Measurements from ENCODE around the gene ERBB3.

The ERBB3 gene

DNA sequence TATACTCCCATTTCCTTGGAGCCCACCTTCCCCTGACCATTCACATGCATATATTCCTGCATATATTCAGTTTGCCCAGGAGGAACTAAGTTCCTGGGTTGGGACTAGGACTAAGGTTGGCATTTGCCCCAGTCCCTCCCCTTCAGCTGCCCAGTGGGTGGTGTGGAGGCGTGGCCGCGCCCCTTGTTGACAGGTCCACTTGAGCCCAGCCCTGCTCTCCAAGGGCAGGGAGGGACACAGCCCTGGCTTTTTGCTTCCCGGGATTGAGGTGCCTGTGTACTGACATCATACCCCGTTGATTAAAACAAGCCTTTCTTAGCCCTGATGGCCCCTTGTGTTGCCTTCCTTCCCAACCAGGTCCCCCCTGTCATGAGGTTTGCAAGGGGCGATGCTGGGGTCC lies 7.3 kb downstream of the ERBB3 start:
- no peak overlapping the region for H3K9ac ChIP-seq (ENCODE audit: insufficient read length, low read depth)
- peaks cover 3% of the 10 kb centered on the region for H3K4me1 ChIP-seq (ENCODE audit: insufficient read depth, insufficient read length)
- H3K36me3 ChIP-seq (ENCODE audit: insufficient read depth, insufficient read length, low read length): peaks cover 24% of the 10 kb centered on the region
- no peaks in the 10 kb centered on the region for H3K27me3 ChIP-seq (ENCODE audit: insufficient read depth, insufficient read length)
- TF ChIP-seq YY1 (IDR thresholded peaks at IDR 0.05; ENCODE audit: insufficient read depth, insufficient read length): no peak
- no peak for TF ChIP-seq SUZ12 (IDR thresholded peaks at IDR 0.05; ENCODE audit: extremely low read depth, insufficient read depth, insufficient read length)
- no peak for TF ChIP-seq ZNF274 (IDR thresholded peaks at IDR 0.05; ENCODE audit: low read depth, low read length)
- no peak overlapping the region for H3K4me3 ChIP-seq (ENCODE audit: insufficient read length, low read depth)
- no peak for DNase-seq (ENCODE audit: low read depth, low spot score)
- no peaks in the 10 kb centered on the region for H3K9me3 ChIP-seq (ENCODE audit: insufficient read depth, low read length)

DNA sequence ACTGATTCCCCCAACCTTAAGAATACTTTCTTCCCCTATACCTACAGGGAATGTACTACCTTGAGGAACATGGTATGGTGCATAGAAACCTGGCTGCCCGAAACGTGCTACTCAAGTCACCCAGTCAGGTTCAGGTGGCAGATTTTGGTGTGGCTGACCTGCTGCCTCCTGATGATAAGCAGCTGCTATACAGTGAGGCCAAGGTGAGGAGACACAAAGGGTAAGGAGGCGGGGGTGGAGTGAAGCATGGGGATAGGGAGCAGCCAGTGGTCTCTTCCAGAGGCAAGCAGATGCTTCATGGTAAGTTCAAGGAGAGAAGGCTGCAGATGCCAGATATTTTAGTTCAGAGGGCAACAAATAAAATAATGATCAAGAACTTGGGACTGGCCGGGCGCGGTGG lies 17.8 kb downstream of the ERBB3 start:
- Histone ChIP-seq H3K27me3 (ENCODE audit: insufficient read depth, insufficient read length) (no peaks in the 10 kb centered on the region), H3K9ac (ENCODE audit: insufficient read length, low read depth) (no peak overlapping the region), H3K9me3 (ENCODE audit: insufficient read depth, low read length) (0 out of 2 replicates have a peak, but pooled peaks cover under 1% of the 10 kb centered on the region), H3K4me3 (ENCODE audit: insufficient read length, low read depth) (no peak overlapping the region), H3K36me3 (ENCODE audit: insufficient read depth, insufficient read length, low read length) (peaks cover 52% of the 10 kb centered on the region), H3K4me1 (ENCODE audit: insufficient read depth, insufficient read length) (no peaks in the 10 kb centered on the region)
- TF ChIP-seq YY1 (IDR thresholded peaks at IDR 0.05; ENCODE audit: insufficient read depth, insufficient read length) (no peak), SUZ12 (IDR thresholded peaks at IDR 0.05; ENCODE audit: extremely low read depth, insufficient read depth, insufficient read length) (no peak), ZNF274 (IDR thresholded peaks at IDR 0.05; ENCODE audit: low read depth, low read length) (no peak)
- no peak for DNase-seq (ENCODE audit: low read depth, low spot score)

DNA sequence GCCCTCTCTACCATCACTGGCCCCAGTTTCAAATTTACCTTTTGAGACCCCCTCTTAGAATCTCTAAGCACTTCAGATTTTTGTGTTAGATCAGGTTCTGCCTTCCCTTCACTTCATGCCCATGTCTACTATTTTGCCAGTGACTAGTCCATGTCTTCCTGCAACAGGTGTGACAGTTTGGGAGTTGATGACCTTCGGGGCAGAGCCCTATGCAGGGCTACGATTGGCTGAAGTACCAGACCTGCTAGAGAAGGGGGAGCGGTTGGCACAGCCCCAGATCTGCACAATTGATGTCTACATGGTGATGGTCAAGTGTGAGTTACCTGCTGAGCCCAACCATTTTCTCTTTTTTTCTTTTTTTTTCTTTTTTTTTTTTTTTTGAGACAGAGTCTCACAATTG lies 18.6 kb downstream of the ERBB3 start:
- Histone ChIP-seq H3K27me3 (ENCODE audit: insufficient read depth, insufficient read length) (no peaks in the 10 kb centered on the region), H3K36me3 (ENCODE audit: insufficient read depth, insufficient read length, low read length) (peaks cover 48% of the 10 kb centered on the region), H3K4me1 (ENCODE audit: insufficient read depth, insufficient read length) (no peaks in the 10 kb centered on the region), H3K9ac (ENCODE audit: insufficient read length, low read depth) (no peak overlapping the region), H3K4me3 (ENCODE audit: insufficient read length, low read depth) (no peak overlapping the region), H3K9me3 (ENCODE audit: insufficient read depth, low read length) (no peaks in the 10 kb centered on the region)
- TF ChIP-seq SUZ12 (IDR thresholded peaks at IDR 0.05; ENCODE audit: extremely low read depth, insufficient read depth, insufficient read length): no peak
- no peak for TF ChIP-seq ZNF274 (IDR thresholded peaks at IDR 0.05; ENCODE audit: low read depth, low read length)
- TF ChIP-seq YY1 (IDR thresholded peaks at IDR 0.05; ENCODE audit: insufficient read depth, insufficient read length): no peak
- no peak for DNase-seq (ENCODE audit: low read depth, low spot score)

DNA sequence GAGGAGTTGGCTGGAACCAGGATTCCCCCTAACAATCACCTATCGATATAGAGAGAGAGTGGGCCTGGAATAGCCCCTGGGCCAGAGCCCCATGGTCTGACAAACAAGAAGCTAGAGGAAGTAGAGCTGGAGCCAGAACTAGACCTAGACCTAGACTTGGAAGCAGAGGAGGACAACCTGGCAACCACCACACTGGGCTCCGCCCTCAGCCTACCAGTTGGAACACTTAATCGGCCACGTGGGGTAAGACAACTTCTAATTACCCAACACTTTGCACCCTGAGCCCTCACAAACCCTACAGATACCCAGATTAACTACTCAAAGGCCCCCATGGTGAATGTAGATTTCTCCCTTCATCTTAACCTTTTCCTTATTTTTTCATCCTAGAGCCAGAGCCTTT lies 19.8 kb downstream of the ERBB3 start:
- Histone ChIP-seq H3K4me3 (ENCODE audit: insufficient read length, low read depth) (no peak overlapping the region), H3K9me3 (ENCODE audit: insufficient read depth, low read length) (no peaks in the 10 kb centered on the region), H3K27me3 (ENCODE audit: insufficient read depth, insufficient read length) (no peaks in the 10 kb centered on the region), H3K4me1 (ENCODE audit: insufficient read depth, insufficient read length) (no peaks in the 10 kb centered on the region), H3K36me3 (ENCODE audit: insufficient read depth, insufficient read length, low read length) (peaks cover 40% of the 10 kb centered on the region), H3K9ac (ENCODE audit: insufficient read length, low read depth) (no peak overlapping the region)
- DNase-seq (ENCODE audit: low read depth, low spot score): no peak
- TF ChIP-seq ZNF274 (IDR thresholded peaks at IDR 0.05; ENCODE audit: low read depth, low read length) (no peak), SUZ12 (IDR thresholded peaks at IDR 0.05; ENCODE audit: extremely low read depth, insufficient read depth, insufficient read length) (no peak), YY1 (IDR thresholded peaks at IDR 0.05; ENCODE audit: insufficient read depth, insufficient read length) (no peak)

DNA sequence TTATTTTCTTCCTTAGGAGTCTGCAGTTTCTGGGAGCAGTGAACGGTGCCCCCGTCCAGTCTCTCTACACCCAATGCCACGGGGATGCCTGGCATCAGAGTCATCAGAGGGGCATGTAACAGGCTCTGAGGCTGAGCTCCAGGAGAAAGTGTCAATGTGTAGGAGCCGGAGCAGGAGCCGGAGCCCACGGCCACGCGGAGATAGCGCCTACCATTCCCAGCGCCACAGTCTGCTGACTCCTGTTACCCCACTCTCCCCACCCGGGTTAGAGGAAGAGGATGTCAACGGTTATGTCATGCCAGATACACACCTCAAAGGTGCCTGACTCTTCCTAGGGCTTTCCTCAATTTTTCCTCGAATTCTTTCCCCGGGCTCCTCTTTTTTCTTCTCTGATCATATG lies 21.1 kb downstream of the ERBB3 start:
- no peaks in the 10 kb centered on the region for H3K4me1 ChIP-seq (ENCODE audit: insufficient read depth, insufficient read length)
- no peak for DNase-seq (ENCODE audit: low read depth, low spot score)
- no peaks in the 10 kb centered on the region for H3K27me3 ChIP-seq (ENCODE audit: insufficient read depth, insufficient read length)
- H3K9me3 ChIP-seq (ENCODE audit: insufficient read depth, low read length): no peaks in the 10 kb centered on the region
- H3K9ac ChIP-seq (ENCODE audit: insufficient read length, low read depth): no peak overlapping the region
- peaks cover 49% of the 10 kb centered on the region for H3K36me3 ChIP-seq (ENCODE audit: insufficient read depth, insufficient read length, low read length)
- H3K4me3 ChIP-seq (ENCODE audit: insufficient read length, low read depth): no peak overlapping the region
- TF ChIP-seq ZNF274 (IDR thresholded peaks at IDR 0.05; ENCODE audit: low read depth, low read length) (no peak), SUZ12 (IDR thresholded peaks at IDR 0.05; ENCODE audit: extremely low read depth, insufficient read depth, insufficient read length) (no peak), YY1 (IDR thresholded peaks at IDR 0.05; ENCODE audit: insufficient read depth, insufficient read length) (no peak)

DNA sequence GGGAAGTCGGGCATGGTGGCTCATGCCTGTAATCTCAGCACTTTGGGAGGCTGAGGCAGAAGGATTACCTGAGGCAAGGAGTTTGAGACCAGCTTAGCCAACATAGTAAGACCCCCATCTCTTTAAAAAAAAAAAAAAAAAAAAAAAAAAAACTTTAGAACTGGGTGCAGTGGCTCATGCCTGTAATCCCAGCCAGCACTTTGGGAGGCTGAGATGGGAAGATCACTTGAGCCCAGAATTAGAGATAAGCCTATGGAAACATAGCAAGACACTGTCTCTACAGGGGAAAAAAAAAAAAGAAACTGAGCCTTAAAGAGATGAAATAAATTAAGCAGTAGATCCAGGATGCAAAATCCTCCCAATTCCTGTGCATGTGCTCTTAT lies 22.7 kb downstream of the ERBB3 start:
- Histone ChIP-seq H3K27me3 (ENCODE audit: insufficient read depth, insufficient read length) (no peaks in the 10 kb centered on the region), H3K9ac (ENCODE audit: insufficient read length, low read depth) (peak overlapping the region; percentile 90), H3K4me1 (ENCODE audit: insufficient read depth, insufficient read length) (no peaks in the 10 kb centered on the region), H3K4me3 (ENCODE audit: insufficient read length, low read depth) (no peak overlapping the region), H3K36me3 (ENCODE audit: insufficient read depth, insufficient read length, low read length) (peaks cover 56% of the 10 kb centered on the region), H3K9me3 (ENCODE audit: insufficient read depth, low read length) (no peaks in the 10 kb centered on the region)
- TF ChIP-seq ZNF274 (IDR thresholded peaks at IDR 0.05; ENCODE audit: low read depth, low read length) (no peak), SUZ12 (IDR thresholded peaks at IDR 0.05; ENCODE audit: extremely low read depth, insufficient read depth, insufficient read length) (no peak), YY1 (IDR thresholded peaks at IDR 0.05; ENCODE audit: insufficient read depth, insufficient read length) (no peak)
- DNase-seq (ENCODE audit: low read depth, low spot score): no peak

DNA sequence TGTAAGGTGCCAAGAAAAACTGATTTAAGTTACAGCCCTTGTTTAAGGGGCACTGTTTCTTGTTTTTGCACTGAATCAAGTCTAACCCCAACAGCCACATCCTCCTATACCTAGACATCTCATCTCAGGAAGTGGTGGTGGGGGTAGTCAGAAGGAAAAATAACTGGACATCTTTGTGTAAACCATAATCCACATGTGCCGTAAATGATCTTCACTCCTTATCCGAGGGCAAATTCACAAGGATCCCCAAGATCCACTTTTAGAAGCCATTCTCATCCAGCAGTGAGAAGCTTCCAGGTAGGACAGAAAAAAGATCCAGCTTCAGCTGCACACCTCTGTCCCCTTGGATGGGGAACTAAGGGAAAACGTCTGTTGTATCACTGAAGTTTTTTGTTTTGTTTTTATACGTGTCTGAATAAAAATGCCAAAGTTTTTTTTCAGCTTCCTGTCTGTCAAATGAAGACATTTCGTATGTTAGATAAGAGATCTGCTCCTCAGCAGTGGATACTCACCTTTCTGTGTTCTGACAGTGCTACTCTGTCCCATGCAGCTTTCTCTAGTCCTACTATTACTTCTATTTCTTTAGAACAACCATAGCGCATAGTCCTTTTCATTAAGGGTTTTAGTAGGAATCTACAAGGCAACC lies 23.2 kb downstream of the ERBB3 start:
- DNase-seq (ENCODE audit: low read depth, low spot score): no peak
- no peaks in the 10 kb centered on the region for H3K9me3 ChIP-seq (ENCODE audit: insufficient read depth, low read length)
- H3K9ac ChIP-seq (ENCODE audit: insufficient read length, low read depth): peak overlapping the region; percentile 90
- no peaks in the 10 kb centered on the region for H3K27me3 ChIP-seq (ENCODE audit: insufficient read depth, insufficient read length)
- H3K36me3 ChIP-seq (ENCODE audit: insufficient read depth, insufficient read length, low read length): peaks cover 60% of the 10 kb centered on the region
- peak overlapping the region; percentile 73 for H3K4me3 ChIP-seq (ENCODE audit: insufficient read length, low read depth)
- TF ChIP-seq SUZ12 (IDR thresholded peaks at IDR 0.05; ENCODE audit: extremely low read depth, insufficient read depth, insufficient read length) (no peak), YY1 (IDR thresholded peaks at IDR 0.05; ENCODE audit: insufficient read depth, insufficient read length) (no peak), ZNF274 (IDR thresholded peaks at IDR 0.05; ENCODE audit: low read depth, low read length) (no peak)
- H3K4me1 ChIP-seq (ENCODE audit: insufficient read depth, insufficient read length): no peaks in the 10 kb centered on the region

All from NT2/D1 (cell line).